Stimulated activated effector memory CD8-positive, alpha-beta T cell treated with anti-CD3 and anti-CD28 coated beads, Interleukin-12 subunit alpha, Interleukin-12 subunit beta, amount 100 ng/mL, for 72 hours (primary cell): ENCODE measurements around the gene ST6GAL1.
"Not testable (repeated sequence)": the region's sequence is repeated elsewhere in the genome, so short reads cannot be mapped to it uniquely, and the experiment has no call there.

ENCODE experiments used
- ATAC-seq: fragments of 150-1000 bp; cut with Tn5 transposase; 2 replicates; pipeline ENCODE4 v1.10.0; 2021
- DNase-seq, 2 donors: peaks; one replicate each; pipeline ENCODE4 v3.0.0; 2021 to 2022; ENCODE audit warnings: low spot score in 2 of 2
- H3K27ac Mint-ChIP-seq: one replicate; pipeline ENCODE4 v1.8.0; 2022; ENCODE audit warnings: mild to moderate bottlenecking, mixed read lengths
- H3K36me3 Mint-ChIP-seq: one replicate; pipeline ENCODE4 v1.8.0; 2022; ENCODE audit warnings: mild to moderate bottlenecking, mixed read lengths
- H3K4me1 Mint-ChIP-seq: one replicate; pipeline ENCODE4 v1.8.0; 2022; ENCODE audit warnings: mixed read lengths
- H3K4me3 Mint-ChIP-seq: one replicate; pipeline ENCODE4 v1.8.0; 2022; ENCODE audit warnings: mild to moderate bottlenecking, mixed read lengths
- H3K9me3 Mint-ChIP-seq: one replicate; pipeline ENCODE4 v1.8.0; 2022; ENCODE audit warnings: mixed read lengths

The ST6GAL1 gene

GRCh38 chr3:186949281-186949982 is 19.1 kb downstream of the ST6GAL1 start:
- H3K36me3 Mint-ChIP-seq: peaks cover 47% of the 10 kb centered on the region
- peak overlapping the region; percentile 89 for H3K27ac Mint-ChIP-seq
- peaks cover 83% of the 10 kb centered on the region for H3K4me1 Mint-ChIP-seq
- no peak for ATAC-seq
- DNase-seq: no peak
- peaks cover 13% of the 10 kb centered on the region for H3K9me3 Mint-ChIP-seq
- no peak overlapping the region for H3K4me3 Mint-ChIP-seq

DNA sequence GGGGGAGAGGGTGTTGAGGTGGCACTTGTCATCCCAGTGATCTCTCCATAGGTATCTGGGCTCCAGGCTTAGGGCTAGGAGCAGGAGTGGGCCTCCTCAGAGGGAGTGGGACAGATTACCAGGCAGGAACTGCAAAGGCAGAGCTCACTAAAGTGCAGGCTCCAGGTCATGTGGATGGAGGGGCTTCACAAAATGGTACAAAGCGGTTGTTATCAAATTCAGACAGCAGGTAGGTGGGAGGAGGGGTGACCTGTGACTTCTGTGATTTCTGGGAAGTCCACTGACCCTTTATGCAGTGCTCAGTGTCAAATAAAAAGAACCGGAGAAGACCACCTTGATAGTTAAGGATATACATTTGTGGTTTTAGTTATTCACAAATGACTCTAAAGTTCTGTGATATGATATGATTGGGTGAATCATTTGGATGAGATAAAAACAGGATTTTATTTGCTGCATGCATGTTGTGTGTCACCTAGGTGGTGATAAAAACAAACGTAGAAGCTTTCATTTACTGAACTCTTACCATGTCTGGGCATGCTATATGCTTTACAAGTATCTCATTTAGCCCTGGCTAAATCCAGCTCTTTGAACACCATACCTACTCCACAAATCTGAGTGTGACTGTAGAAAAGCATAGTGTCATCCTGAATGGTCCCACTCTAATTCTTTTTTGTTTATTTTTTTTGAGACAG is 20.2 kb downstream of the ST6GAL1 start:
- H3K36me3 Mint-ChIP-seq: peaks cover 41% of the 10 kb centered on the region
- H3K9me3 Mint-ChIP-seq: peaks cover 13% of the 10 kb centered on the region
- H3K27ac Mint-ChIP-seq: peak overlapping the region; percentile 89
- peak; percentile 47 for ATAC-seq
- no peak for DNase-seq
- no peak overlapping the region for H3K4me3 Mint-ChIP-seq
- peaks cover 89% of the 10 kb centered on the region for H3K4me1 Mint-ChIP-seq

- Mint-ChIP-seq H3K36me3 (peaks cover 41% of the 10 kb centered on the region), H3K4me1 (peaks cover 93% of the 10 kb centered on the region), H3K27ac (peak overlapping the region; percentile 85), H3K4me3 (peak overlapping the region; percentile 56), H3K9me3 (peaks cover 13% of the 10 kb centered on the region)
- DNase-seq (no peak), ATAC-seq (no peak)
These were observed 21.6 kb downstream of the ST6GAL1 start for GRCh38 chr3:186951640-186952552.

GRCh38 chr3:186953011-186953487 is 22.7 kb downstream of the ST6GAL1 start:
- H3K9me3 Mint-ChIP-seq: peaks cover 13% of the 10 kb centered on the region
- peak overlapping the region; percentile 56 for H3K4me3 Mint-ChIP-seq
- peak overlapping the region; percentile 85 for H3K27ac Mint-ChIP-seq
- H3K36me3 Mint-ChIP-seq: peaks cover 40% of the 10 kb centered on the region
- H3K4me1 Mint-ChIP-seq: peaks cover 89% of the 10 kb centered on the region
- ATAC-seq (peak; percentile 95), DNase-seq (peak in 1 of 2 donors; percentile 66)

- peaks cover 81% of the 10 kb centered on the region for H3K4me1 Mint-ChIP-seq
- peak overlapping the region; percentile 85 for H3K27ac Mint-ChIP-seq
- peak; percentile 63 for ATAC-seq
- H3K4me3 Mint-ChIP-seq: peak overlapping the region; percentile 56
- H3K36me3 Mint-ChIP-seq: peaks cover 40% of the 10 kb centered on the region
- peaks cover 13% of the 10 kb centered on the region for H3K9me3 Mint-ChIP-seq
- not testable (repeated sequence) for DNase-seq
These were observed 23.8 kb downstream of the ST6GAL1 start for GRCh38 chr3:186953992-186954699.

DNA sequence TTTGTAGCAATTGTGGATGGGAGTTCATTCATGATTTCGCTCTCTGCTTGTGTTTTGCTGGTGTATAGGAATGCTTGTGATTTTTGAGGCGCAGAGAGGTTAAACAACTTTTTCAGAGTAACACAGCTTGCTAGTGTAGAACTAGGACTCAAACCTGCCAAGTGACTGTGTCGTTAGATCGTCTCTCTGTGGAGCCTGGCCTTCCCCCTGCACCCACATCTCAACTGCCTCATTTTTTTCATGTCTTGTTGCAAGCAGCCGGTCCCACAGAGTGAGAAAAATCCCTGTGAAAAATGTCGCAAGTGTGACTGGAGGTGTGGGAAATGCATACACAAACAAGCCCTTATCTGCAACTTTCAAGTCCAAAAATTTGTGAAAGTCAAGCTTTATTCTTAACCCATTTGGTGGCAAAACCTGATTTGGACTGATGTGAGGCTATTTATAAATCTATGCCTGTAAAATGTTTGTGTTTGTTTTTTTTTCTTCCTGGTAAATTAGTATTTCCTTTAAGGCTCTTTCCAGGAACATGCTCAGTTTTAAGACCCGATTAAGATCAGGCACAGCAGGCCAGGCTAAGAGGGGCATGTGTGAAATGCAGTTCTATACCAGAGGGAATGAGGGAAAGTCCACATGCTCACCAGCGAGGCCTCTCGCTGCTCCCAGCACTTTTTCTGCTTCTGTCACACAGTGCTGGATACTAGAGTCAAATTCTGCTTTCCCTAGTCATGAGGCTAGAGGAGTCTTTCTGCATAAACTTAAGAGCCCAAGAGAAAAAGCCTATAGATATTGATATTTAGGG is 25.8 kb downstream of the ST6GAL1 start:
- Mint-ChIP-seq H3K36me3 (peaks cover 33% of the 10 kb centered on the region), H3K27ac (peak overlapping the region; percentile 17), H3K4me1 (peaks cover 82% of the 10 kb centered on the region), H3K4me3 (peak overlapping the region; percentile 56), H3K9me3 (peaks cover 13% of the 10 kb centered on the region)
- DNase-seq: no peak
- ATAC-seq: no peak

- H3K36me3 Mint-ChIP-seq: peaks cover 32% of the 10 kb centered on the region
- H3K4me1 Mint-ChIP-seq: peaks cover 66% of the 10 kb centered on the region
- H3K9me3 Mint-ChIP-seq: no peaks in the 10 kb centered on the region
- DNase-seq (no peak), ATAC-seq (no peak)
- peak overlapping the region; percentile 91 for H3K27ac Mint-ChIP-seq
- no peak overlapping the region for H3K4me3 Mint-ChIP-seq
These were observed 28.8 kb downstream of the ST6GAL1 start for GRCh38 chr3:186959029-186959624.

- Mint-ChIP-seq H3K4me1 (peaks cover 60% of the 10 kb centered on the region), H3K36me3 (peaks cover 38% of the 10 kb centered on the region), H3K4me3 (no peak overlapping the region), H3K27ac (peak overlapping the region; percentile 91), H3K9me3 (no peaks in the 10 kb centered on the region)
- DNase-seq (no peak), ATAC-seq (peak; percentile 6)
These were observed 30.0 kb downstream of the ST6GAL1 start for GRCh38 chr3:186960347-186960746.

GRCh38 chr3:186962445-186962844 is 32.1 kb downstream of the ST6GAL1 start:
- ATAC-seq (no peak), DNase-seq (no peak)
- Mint-ChIP-seq H3K4me3 (no peak overlapping the region), H3K36me3 (peaks cover 34% of the 10 kb centered on the region), H3K9me3 (no peaks in the 10 kb centered on the region), H3K4me1 (peaks cover 55% of the 10 kb centered on the region), H3K27ac (peak overlapping the region; percentile 32)

DNA sequence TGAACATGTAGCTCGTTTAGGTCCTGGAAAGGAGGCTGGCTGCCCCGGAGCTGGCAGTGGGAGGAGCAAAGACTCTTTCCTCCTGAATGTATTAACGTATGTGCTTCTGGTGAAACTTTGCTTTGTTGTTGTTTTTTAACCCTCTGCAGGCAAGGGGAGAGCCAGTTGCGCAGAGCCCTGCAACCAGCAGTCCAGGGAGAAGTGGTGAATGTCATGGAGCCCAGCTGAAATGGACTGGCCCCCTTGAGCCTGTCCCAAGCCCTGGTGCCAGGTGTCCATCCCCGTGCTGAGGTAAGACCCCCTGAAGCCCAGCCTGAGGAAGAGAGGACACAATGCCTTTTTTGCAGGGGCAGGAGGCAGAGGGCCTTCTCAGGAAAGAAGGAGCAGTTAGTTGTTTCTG is 33.3 kb downstream of the ST6GAL1 start:
- H3K9me3 Mint-ChIP-seq: no peaks in the 10 kb centered on the region
- no peak overlapping the region for H3K4me3 Mint-ChIP-seq
- no peak for DNase-seq
- peaks cover 64% of the 10 kb centered on the region for H3K4me1 Mint-ChIP-seq
- H3K27ac Mint-ChIP-seq: peak overlapping the region; percentile 34
- peaks cover 43% of the 10 kb centered on the region for H3K36me3 Mint-ChIP-seq
- no peak for ATAC-seq

DNA sequence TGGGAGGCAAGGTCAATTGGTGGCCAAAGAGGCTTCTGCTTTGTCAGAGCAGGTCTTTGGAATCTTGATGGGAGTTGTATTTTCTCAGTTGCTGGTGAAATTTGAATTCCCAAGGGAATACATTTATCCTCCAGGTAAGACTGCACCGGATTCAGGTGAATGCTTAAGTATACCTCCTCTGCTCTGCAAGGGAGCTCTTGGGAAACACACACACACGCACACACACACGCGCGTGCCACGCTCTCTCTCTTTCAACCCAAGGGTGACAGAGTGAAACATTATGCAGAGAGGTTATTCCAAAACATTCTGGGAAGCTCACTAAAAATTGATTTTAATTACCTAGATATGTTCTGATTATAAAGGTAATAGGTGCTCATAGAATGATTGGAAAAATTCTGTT is 33.7 kb downstream of the ST6GAL1 start:
- no peaks in the 10 kb centered on the region for H3K9me3 Mint-ChIP-seq
- peaks cover 64% of the 10 kb centered on the region for H3K4me1 Mint-ChIP-seq
- peak overlapping the region; percentile 34 for H3K27ac Mint-ChIP-seq

GRCh38 chr3:186964616-186965015 is 34.3 kb downstream of the ST6GAL1 start:
- no peaks in the 10 kb centered on the region for H3K9me3 Mint-ChIP-seq
- ATAC-seq (no peak), DNase-seq (no peak)
- peak overlapping the region; percentile 80 for H3K27ac Mint-ChIP-seq
- peak overlapping the region; percentile 26 for H3K4me3 Mint-ChIP-seq
- peaks cover 64% of the 10 kb centered on the region for H3K4me1 Mint-ChIP-seq
- H3K36me3 Mint-ChIP-seq: peaks cover 53% of the 10 kb centered on the region

More for the DNA sequence above, 33.7 kb downstream of the ST6GAL1 start:
- peaks cover 48% of the 10 kb centered on the region for H3K36me3 Mint-ChIP-seq
- ATAC-seq: no peak
- H3K4me3 Mint-ChIP-seq: no peak overlapping the region
- DNase-seq: no peak

DNA sequence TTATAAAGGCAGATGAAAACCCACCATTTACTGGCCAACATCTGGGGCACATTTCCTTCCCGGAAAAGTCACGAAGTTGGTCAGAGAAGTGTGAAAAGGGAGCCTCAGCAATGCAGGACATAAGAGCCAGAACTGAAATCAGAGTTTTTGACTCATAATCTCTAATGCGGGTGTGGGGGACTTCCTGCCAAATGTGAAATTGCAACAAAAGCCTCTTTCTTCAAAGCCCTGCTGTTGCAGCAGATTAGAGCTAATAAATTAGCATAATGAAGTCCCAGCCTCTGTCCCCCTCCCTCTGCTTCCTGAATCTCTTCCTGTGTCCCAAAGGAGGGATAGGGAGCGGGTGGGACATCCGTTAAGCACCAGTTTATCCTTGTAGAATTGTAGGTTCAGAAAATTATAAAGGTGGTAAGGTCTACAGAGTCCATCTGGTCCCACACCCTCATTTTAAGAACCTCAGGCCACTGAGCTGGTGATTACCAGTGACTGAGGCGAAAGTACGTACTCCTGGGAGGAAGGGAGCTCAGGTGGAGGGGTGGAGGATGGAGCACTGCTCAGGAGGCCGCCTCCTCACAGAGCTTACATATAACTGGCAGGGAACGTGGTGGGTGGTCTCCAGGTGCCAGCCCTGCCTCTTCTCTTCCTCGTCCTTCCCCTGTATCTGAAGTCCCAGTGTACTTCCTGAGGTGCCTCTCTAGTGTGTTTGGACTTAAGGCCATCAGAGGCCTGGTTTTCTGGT is 35.0 kb downstream of the ST6GAL1 start:
- no peaks in the 10 kb centered on the region for H3K9me3 Mint-ChIP-seq
- H3K4me1 Mint-ChIP-seq: peaks cover 60% of the 10 kb centered on the region
- H3K27ac Mint-ChIP-seq: peak overlapping the region; percentile 80
- ATAC-seq: peak; percentile 66
- peaks cover 60% of the 10 kb centered on the region for H3K36me3 Mint-ChIP-seq
- no peak for DNase-seq
- H3K4me3 Mint-ChIP-seq: peak overlapping the region; percentile 26
